ENCODE measurements around the gene SECISBP2. TPM values are rescaled to one million over a fixed set of nuclear protein-coding genes. Genes with fewer than 3 reads are reported as not detected.
A peak's percentile ranks its signal among the peaks of the same experiment; 100 is the strongest.

Gene SECISBP2
- total and polyA plus RNA-seq, 2 donors = 22.7 to 78.7 TPM

DNA sequence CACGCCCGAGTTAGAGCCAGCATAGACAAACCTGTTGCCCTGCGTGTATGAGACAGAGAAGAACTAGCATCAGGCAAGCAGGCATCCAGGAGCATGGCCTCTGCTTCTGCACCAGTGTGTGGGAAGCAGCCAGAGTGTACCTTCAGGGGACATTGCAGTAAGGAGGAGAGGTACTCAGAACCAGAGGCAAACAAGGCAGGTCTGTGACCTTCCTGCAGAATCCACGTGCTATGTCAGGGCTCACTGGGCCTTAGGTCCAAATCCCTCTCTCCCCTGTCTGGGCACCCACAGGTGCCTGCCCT lies 63.0 kb downstream of the SECISBP2 start:
- H3K4me3 ChIP-seq (ENCODE audit: low read depth, low read length) = no peak overlapping the region
- 96% methylated on average over 4 of the region's 4 CpGs for WGBS
- no peaks in the 10 kb centered on the region for H3K4me1 ChIP-seq (ENCODE audit: insufficient read depth)
- H3K27ac ChIP-seq (ENCODE audit: low read depth) = no peak overlapping the region
- no peak for DNase-seq (ENCODE audit: extremely low spot score)
- peaks cover 2% of the 10 kb centered on the region for H3K36me3 ChIP-seq (ENCODE audit: insufficient read depth)

DNA sequence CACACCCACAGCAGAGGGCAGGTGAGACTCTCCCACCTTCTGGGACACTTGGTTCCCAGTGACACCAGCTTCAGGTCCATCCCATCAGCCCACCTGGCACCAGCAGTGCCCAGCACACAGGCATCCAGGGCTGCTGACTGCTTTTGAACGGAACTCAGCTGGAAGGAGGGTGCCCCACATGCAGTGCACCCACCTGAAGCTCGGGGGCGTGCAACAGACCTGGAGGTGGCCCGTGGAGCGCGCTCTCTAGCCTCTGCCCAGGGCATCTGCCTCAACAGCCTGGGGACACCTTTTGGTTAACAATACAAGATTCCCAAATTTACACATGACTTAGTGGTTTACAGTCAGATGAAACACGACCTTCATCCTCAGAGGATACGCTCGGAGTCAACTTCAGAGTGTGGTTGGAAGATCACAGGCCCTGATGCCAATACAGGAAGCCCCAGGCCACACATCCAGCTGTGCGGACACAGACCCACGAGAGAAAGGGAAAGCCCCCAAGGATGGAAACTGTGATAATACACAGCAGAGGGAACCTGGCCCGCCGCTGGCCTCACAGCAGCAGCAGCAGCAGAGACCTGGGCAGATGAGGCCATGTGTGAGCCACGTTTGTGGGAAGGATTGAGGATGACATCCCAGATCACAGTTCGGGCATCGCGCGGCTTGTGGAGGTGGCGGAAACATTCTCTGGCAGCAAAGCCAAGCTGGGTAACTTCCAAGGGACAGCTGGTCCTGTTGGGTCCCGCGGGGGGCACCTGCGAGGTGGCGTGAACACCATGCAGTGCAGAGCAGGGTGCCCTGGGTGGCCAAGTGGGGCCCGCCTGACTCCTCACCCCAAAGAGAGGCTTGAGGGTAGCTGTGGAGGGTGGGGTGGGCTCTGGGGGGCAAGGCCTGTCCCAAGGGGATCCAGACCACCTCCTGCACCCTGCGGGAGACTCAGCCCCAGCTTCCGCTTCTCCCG lies 64.0 kb downstream of the SECISBP2 start:
- H3K36me3 ChIP-seq (ENCODE audit: insufficient read depth) = peaks cover 4% of the 10 kb centered on the region
- no peak overlapping the region for H3K27ac ChIP-seq (ENCODE audit: low read depth)
- H3K4me3 ChIP-seq (ENCODE audit: low read depth, low read length) = no peak overlapping the region
- H3K4me1 ChIP-seq (ENCODE audit: insufficient read depth) = no peaks in the 10 kb centered on the region
- WGBS = 83% methylated on average over 27 of the region's 27 CpGs
- no peak for DNase-seq (ENCODE audit: extremely low spot score)

DNA sequence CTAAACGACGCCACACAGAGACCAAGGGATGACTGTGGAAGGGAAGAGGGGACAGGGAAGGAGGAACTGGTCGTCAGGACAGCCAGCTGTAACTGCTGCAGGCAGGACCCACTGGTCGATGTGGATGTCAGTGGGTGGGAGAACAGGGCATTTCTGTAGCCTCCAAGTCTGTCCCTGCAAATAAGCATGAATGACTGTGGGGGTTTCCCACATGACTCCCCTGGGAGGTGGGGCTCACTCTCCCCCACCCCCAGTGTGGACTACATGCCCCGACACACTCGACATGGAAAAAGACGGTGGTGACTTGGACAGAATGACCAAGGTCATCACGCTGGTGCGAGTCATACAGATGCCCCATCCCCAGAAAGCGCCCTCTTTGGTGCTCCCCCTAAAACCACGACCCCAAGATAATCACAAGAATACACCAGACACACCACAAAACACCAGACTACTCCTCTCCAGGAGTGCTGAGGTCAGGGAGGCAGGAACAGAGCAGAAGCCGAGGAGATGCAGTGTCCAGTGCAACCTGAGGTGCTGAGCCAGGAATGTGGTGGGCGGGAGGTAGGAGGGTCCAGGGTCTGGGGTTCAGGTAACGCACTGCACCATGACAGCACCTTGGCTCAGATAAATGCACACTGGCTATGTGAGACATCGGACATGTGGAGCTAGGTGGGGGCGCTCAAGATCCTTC lies 64.9 kb downstream of the SECISBP2 start:
- Histone ChIP-seq H3K27ac (ENCODE audit: low read depth) (no peak overlapping the region), H3K4me3 (ENCODE audit: low read depth, low read length) (no peak overlapping the region), H3K4me1 (ENCODE audit: insufficient read depth) (no peaks in the 10 kb centered on the region), H3K36me3 (ENCODE audit: insufficient read depth) (peaks cover 4% of the 10 kb centered on the region)
- no peak for DNase-seq (ENCODE audit: extremely low spot score)
- 81% methylated on average over 16 of the region's 16 CpGs for WGBS

DNA sequence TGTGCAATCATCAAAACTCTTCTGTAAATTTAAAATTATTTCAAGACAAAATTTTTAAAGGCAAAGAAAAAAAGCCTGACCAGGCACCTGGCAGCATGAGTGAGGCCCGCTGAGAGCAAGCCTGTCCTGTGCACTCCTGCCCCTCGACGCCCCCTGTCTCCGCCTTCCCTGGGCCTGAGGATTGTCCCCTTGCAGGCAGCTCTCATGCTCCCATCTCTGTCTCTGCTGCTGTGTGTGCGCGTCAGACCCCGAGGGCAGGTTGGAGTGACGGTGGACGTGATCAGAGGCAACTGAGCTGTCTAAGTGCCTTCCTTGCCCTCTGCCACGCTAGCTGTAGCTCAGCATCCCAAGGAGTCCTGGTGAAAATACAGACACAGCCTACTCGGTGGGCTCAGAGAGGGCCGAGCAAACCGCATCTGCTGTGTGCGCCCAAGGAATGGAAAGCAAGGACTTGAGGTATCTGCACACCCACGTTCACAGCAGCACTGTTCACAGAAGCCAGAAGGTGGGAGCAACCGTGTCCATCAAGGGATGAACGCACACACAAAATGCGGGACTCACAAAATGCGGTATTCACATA lies 65.5 kb downstream of the SECISBP2 start:
- Histone ChIP-seq H3K27ac (ENCODE audit: low read depth) (no peak overlapping the region), H3K36me3 (ENCODE audit: insufficient read depth) (peaks cover 4% of the 10 kb centered on the region), H3K4me3 (ENCODE audit: low read depth, low read length) (no peak overlapping the region), H3K4me1 (ENCODE audit: insufficient read depth) (no peaks in the 10 kb centered on the region)
- 91% methylated on average over 19 of the region's 19 CpGs for WGBS
- DNase-seq (ENCODE audit: extremely low spot score) = no peak

DNA sequence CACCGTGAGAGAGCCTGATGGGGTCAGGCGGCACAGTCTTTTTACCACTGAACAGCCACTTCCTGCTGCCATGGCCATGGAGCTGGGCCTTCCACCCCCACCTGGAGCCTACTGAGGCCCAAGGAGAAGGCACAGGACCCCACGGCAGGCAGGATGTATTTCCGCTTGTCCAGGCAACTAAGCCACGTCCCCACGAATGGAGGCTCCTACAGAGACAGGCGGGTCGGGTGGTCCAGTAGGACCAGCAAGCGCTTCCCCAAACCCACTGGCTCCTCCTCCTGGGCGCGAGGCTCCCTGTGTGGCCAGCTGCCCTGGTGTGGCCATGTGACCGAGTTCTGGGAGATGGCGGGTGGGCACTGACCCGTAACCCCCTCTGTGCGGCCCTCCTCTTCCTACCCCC lies 66.5 kb downstream of the SECISBP2 start:
- H3K4me1 ChIP-seq (ENCODE audit: insufficient read depth) = no peaks in the 10 kb centered on the region
- 96% methylated on average over 15 of the region's 15 CpGs for WGBS
- no peak overlapping the region for H3K4me3 ChIP-seq (ENCODE audit: low read depth, low read length)
- H3K36me3 ChIP-seq (ENCODE audit: insufficient read depth) = peaks cover 4% of the 10 kb centered on the region
- no peak overlapping the region for H3K27ac ChIP-seq (ENCODE audit: low read depth)
- DNase-seq (ENCODE audit: extremely low spot score) = no peak

DNA sequence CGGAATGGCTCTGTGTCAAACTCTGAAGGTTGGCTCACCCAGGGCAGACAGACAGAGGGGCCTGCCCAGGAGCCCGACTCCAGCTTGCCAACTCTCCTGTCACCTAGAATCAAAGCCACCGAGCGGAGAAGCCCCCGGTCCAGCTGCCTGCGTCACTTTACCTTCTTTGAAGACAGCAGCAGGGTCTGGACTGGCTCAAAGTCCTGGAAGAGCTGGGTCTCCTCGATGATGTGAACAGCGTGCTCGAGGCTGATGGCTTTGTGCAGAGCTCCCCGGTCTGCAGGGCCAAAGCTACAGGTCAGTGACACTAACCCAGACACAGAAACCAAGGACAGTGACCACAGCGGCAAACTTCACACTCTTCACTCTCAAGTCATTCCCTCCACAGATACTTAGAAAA lies 67.9 kb downstream of the SECISBP2 start:
- no peak overlapping the region for H3K4me3 ChIP-seq (ENCODE audit: low read depth, low read length)
- no peak overlapping the region for H3K27ac ChIP-seq (ENCODE audit: low read depth)
- WGBS = 94% methylated on average over 11 of the region's 11 CpGs
- H3K4me1 ChIP-seq (ENCODE audit: insufficient read depth) = no peaks in the 10 kb centered on the region
- peaks cover 1% of the 10 kb centered on the region for H3K36me3 ChIP-seq (ENCODE audit: insufficient read depth)
- no peak for DNase-seq (ENCODE audit: extremely low spot score)

DNA sequence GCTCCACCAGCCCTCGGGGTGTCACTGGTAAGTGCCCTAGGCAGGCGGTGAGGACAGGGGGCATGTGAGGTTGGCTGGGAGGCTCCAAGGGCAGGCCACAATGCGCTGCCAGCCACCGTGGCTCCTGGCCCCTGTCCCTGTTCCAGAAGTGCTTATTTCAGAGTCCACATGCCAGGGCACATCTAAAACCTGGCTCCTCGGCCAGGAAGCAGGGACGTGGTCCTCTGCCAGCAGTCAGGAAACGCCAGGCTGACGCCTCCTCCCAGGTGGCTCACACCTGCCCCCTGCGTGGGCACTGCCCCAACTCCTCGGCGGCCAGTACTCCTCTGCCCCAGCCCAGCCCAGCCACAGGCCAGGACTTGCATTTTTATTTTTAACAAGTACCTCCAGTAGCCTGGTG lies 68.5 kb downstream of the SECISBP2 start:
- DNase-seq (ENCODE audit: extremely low spot score) = no peak
- H3K27ac ChIP-seq (ENCODE audit: low read depth) = no peak overlapping the region
- H3K4me1 ChIP-seq (ENCODE audit: insufficient read depth) = no peaks in the 10 kb centered on the region
- H3K36me3 ChIP-seq (ENCODE audit: insufficient read depth) = peaks cover 1% of the 10 kb centered on the region
- 79% methylated on average over 11 of the region's 11 CpGs for WGBS
- no peak overlapping the region for H3K4me3 ChIP-seq (ENCODE audit: low read depth, low read length)

DNA sequence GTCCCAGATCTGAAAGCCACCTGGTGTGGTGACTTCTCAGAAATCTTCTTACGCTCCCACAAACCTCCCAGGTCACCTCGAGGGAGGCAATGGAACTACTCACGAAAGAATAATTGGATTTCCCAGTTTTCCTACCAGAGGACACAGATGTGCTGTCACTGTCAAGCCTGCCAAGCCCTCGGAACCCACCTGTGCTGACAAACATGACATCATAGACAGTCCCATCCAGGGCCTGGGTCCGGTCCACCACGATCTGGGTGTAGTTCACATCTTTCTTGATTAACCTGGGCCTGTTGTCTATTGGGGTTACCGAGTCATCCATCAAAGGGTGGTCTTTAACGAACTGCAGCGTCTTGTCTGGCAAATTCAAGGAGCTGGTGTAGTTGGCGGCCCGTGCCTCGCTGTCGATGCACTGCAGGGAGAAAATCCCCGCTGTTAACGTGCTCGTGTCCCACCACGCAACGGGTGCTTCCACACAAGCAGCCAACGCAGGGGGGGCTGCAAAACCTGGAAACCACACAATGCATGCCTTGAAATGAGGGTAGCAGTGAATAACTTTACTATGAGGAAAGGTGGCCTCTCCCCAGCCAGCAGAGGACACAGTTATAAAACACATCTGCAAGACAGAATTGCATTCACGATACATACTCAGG lies 69.0 kb downstream of the SECISBP2 start:
- no peaks in the 10 kb centered on the region for H3K4me1 ChIP-seq (ENCODE audit: insufficient read depth)
- H3K27ac ChIP-seq (ENCODE audit: low read depth) = no peak overlapping the region
- no peak for DNase-seq (ENCODE audit: extremely low spot score)
- H3K4me3 ChIP-seq (ENCODE audit: low read depth, low read length) = no peak overlapping the region
- 92% methylated on average over 20 of the region's 20 CpGs for WGBS
- H3K36me3 ChIP-seq (ENCODE audit: insufficient read depth) = peaks cover 1% of the 10 kb centered on the region

DNA sequence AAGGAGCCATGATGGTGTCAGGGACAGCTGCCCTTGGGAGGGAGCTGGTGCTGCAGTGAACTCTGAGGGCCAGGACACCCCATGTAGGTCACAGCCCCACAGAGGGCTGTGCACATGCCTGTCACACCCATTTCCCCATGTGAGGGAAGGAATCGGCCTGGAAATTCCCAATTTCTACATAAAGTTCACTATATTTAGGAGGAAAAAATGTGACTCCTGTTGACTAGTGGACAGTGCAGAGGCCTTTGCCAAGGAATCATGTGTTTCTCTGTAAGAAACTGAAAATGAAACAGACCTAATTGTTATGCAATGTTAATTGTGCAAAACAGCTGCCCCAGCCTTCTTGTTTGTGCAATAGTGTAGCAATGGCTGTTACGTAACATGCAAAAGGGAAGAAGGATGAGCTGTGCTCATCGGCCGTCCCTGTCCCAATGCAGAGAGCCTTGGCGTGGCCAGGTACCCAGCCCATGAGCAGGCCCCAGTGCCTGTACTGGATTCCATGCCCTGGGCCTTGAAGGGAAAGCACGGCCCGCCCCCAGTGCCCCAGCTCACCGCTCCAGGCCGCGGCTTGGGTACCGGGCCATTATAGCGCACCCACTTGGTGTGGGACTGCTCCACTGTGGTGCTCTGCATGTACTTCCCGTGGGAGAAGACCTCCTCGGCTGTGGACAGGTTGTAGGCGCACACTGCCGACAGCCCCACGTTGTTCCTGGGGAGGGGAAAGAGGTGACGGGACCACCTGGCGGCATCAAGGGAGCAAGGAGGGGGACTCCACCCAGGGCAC lies 70.0 kb downstream of the SECISBP2 start:
- DNase-seq (ENCODE audit: extremely low spot score) = no peak
- Histone ChIP-seq H3K27ac (ENCODE audit: low read depth) (peak overlapping the region; percentile 73), H3K4me1 (ENCODE audit: insufficient read depth) (no peaks in the 10 kb centered on the region), H3K36me3 (ENCODE audit: insufficient read depth) (peaks cover 1% of the 10 kb centered on the region), H3K4me3 (ENCODE audit: low read depth, low read length) (no peak overlapping the region)
- WGBS = 86% methylated on average over 19 of the region's 19 CpGs

DNA sequence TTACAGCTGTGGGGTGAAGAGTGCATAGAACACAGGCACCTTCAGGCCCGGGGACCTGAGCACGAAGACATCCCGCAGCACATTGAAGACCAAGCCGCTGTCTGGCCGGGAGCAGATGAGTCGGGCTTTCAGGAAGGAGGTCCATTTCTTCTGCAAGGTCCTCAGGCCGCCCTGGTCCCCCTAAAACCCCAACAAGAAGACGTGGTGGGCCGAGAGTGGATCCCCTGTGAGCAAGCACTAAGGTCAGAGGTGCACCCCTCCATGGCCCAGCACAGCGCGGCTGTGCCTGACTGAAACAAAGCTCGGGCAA lies 70.5 kb downstream of the SECISBP2 start:
- H3K36me3 ChIP-seq (ENCODE audit: insufficient read depth) = peaks cover 1% of the 10 kb centered on the region
- no peak for DNase-seq (ENCODE audit: extremely low spot score)
- 94% methylated on average over 12 of the region's 12 CpGs for WGBS
- H3K27ac ChIP-seq (ENCODE audit: low read depth) = no peak overlapping the region
- no peaks in the 10 kb centered on the region for H3K4me1 ChIP-seq (ENCODE audit: insufficient read depth)
- no peak overlapping the region for H3K4me3 ChIP-seq (ENCODE audit: low read depth, low read length)

DNA sequence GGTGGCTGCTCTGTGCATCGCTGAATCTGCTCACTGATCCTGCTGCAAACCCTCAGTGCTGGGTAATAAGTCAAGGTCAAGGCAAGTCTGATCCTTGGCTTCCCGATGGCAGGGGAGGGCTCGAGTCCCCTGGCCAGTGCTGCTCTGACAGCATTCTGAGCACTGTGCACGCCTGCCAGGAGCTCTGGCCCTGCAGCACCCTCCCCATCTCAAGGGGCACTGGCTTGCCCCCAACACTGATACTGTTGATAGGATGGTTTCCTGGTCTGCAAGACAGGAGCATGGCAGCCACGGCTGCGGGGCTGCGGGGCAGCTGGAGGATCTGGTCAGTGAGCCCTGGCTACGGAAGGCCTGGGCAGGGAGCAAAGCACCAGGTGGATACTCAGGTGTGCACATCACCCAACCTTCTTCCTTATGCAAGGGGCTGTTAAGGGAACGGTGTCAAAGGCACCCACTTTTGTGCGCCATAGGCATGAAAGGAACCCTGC lies 71.8 kb downstream of the SECISBP2 start:
- no peaks in the 10 kb centered on the region for H3K4me1 ChIP-seq (ENCODE audit: insufficient read depth)
- H3K36me3 ChIP-seq (ENCODE audit: insufficient read depth) = peaks cover 1% of the 10 kb centered on the region
- no peak overlapping the region for H3K4me3 ChIP-seq (ENCODE audit: low read depth, low read length)
- no peak overlapping the region for H3K27ac ChIP-seq (ENCODE audit: low read depth)
- whole genome bisulfite sequencing = 79% methylated on average over 10 of the region's 10 CpGs
- no peak for DNase-seq (ENCODE audit: extremely low spot score)

DNA sequence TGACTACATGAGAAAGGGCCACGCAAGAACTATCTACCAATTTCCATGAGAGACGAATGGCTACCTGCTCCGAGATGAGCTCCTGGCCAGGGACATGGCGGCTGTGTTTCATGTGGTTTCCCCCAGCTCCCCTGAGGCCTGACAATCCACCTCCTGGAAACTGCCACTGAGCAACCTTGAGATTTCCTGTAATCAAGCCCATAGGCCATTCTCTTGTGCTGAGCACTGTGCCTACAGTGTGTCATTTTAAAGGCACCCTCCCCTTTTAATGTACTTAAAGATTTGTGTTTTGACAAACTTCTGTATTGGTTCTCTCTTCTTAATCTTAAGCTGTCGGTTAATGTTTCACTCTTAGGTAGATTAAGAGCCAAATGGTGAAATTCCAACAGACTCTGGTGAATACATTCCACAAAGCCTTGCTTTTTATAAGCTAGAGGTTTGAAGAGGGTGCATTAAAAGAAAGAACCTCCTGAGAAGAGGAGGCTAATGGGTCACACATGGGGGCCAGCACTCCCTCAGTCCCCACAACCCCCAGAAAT lies 72.3 kb downstream of the SECISBP2 start:
- H3K27ac ChIP-seq (ENCODE audit: low read depth) = no peak overlapping the region
- no peak for DNase-seq (ENCODE audit: extremely low spot score)
- H3K4me1 ChIP-seq (ENCODE audit: insufficient read depth) = no peaks in the 10 kb centered on the region
- H3K36me3 ChIP-seq (ENCODE audit: insufficient read depth) = peaks cover 1% of the 10 kb centered on the region
- no peak overlapping the region for H3K4me3 ChIP-seq (ENCODE audit: low read depth, low read length)
- 88% methylated on average over 5 of the region's 5 CpGs for WGBS

DNA sequence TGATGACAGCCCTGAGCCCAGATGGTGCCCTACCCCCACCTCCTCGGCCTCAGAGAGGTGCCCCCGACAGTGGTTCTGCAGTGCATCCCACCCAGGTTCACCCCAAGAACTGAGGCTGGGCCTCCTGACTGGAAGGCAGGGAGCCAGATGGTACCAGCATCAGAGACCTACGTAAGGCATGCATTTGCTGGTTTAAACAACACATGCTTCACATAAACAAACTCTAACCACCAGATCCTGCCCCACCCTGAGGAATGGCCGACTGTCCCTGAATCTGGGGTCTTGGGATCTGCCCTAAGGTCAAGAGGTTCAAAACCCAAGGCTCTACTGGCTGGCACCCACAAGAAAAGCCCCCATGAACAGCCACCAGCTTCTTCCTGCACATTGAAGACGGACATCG lies 73.3 kb downstream of the SECISBP2 start:
- Histone ChIP-seq H3K36me3 (ENCODE audit: insufficient read depth) (peaks cover 1% of the 10 kb centered on the region), H3K4me3 (ENCODE audit: low read depth, low read length) (no peak overlapping the region), H3K27ac (ENCODE audit: low read depth) (no peak overlapping the region), H3K4me1 (ENCODE audit: insufficient read depth) (no peaks in the 10 kb centered on the region)
- no peak for DNase-seq (ENCODE audit: extremely low spot score)
- 83% methylated on average over 6 of the region's 6 CpGs for WGBS
